GM19438 (cell line): ENCODE results near the gene NKAIN2.

Experiments used
- ATAC-seq: cut with Tn5 transposase; IDR thresholded peaks from one replicate; pipeline ENCODE4 v1.9.1; 2021; ENCODE audit warnings: low read depth; ENCODE audit not compliant: unreplicated experiment

The NKAIN2 gene

GRCh38 chr6:124073820-124074587 lies 270.3 kb downstream of the NKAIN2 start:
- ATAC-seq, result no peak

DNA sequence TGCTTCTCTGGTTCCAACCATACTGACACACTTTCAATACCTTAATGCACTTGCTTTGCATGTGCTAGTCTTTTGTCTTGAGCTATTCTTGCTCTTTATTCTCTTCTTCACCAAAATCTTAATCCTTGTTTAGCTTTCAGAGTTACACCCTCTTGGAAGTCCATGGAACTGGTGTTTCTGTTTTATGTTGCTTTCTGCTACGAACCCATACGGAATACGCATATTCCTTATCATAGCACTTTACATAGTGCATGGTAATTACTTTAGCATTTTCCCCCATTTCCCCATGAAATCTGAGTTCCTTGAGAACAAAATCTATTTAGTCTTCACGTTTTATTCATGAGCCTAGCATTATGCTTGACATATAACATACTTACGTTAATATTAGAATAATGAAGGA lies 270.9 kb downstream of the NKAIN2 start:
- no peak for ATAC-seq

DNA sequence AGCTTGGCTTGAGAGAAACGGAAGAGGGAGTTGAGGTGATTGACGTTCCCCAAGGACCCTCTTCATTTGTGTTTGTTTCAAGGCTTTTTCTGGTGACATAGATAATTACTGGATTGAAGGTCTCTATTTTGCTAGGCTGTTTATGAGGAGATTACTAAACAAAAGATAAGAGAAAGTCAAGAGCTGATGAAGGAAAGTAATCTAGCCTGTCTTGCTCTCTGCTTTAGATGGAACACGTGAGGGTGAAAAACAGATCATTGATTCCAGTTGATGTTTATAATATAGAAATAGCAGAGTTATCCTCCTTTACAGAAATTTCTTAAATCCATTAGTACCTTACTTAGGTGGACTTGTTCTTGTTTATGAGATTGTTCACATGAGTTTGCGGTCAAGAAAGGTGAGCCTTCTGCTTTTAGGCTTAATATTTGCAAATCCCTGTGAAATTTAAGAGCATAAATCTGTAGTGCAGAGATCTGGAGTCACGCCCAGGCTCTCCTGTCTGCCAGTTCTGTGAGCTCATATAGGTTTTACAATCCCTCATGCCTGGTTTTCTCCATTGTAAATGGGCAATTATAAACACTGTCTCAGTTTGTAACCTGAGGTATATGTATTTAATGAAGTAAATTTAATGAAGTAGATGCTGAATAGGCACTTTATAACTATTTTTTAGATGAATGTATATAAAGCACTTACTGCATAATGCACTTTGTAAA lies 272.8 kb downstream of the NKAIN2 start:
- no peak for ATAC-seq

DNA sequence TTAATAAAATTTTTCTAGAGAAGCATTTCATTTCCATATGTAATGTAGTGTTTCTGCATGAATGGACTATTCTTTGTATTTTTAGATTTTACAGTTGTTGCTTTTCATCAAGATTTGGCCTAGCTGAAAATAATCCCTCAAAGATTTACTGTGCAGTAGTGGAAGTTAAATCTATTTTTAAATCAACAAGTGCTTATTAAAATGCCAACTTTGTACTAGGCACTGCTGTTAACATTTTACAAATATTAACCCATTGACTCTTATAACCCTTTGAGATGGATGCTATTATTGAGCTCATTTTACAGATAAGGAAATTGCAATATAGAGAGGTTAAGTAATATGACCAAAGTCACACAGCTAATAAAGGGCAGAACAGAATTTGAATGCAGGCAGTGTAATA lies 274.5 kb downstream of the NKAIN2 start:
- ATAC-seq, result no peak

- no peak for ATAC-seq
Observed at GRCh38 chr6:124080483-124080882, 276.8 kb downstream of the NKAIN2 start.

- ATAC-seq, result no peak
Observed at GRCh38 chr6:124090491-124090890, 286.8 kb downstream of the NKAIN2 start.

- ATAC-seq, result no peak
Observed at GRCh38 chr6:124099520-124099919, 295.9 kb downstream of the NKAIN2 start.

GRCh38 chr6:124110514-124110913 lies 306.8 kb downstream of the NKAIN2 start:
- no peak for ATAC-seq

GRCh38 chr6:124119596-124119995 lies 315.9 kb downstream of the NKAIN2 start:
- ATAC-seq, result no peak

- no peak for ATAC-seq
Observed at GRCh38 chr6:124123617-124124209, 320.0 kb downstream of the NKAIN2 start.

- no peak for ATAC-seq
Observed at GRCh38 chr6:124131259-124131658, 327.6 kb downstream of the NKAIN2 start.

DNA sequence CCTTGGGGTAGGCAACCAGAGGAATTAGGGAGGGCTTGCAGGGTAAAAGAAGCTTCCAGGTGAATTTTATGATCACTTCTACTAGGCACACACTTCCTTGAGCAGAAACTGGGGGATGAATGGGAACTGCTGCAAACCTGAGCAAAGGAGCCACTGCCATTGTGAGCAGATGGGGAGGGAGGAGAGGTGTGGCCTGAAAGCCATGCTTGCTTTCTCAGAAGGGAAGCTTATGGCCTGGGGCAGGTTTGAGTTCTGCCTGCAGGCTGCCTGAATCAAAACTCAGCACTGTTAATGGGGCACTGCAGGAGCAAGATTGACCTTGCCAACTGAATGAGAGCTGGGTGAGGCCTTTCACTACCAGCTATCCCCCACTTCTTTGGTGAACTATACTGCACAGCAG lies 328.1 kb downstream of the NKAIN2 start:
- no peak for ATAC-seq

DNA sequence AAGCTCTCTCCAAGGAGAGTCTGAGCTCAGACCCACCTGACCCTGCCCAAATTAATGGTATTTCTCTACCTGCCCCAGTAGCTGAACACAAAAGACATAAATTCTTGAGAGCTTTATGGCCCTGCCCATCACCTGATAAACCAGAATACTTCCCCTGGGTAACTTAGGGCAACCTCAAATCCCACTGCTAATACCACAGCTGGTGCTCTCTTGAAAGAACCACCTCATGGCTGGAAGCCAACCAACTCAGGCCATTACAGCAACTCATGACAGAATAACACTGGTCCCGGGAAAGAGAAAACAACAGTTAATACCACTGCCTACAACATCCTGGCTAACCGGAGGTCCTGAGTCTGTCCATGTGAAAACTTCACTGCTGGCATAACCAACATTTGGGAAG lies 328.6 kb downstream of the NKAIN2 start:
- ATAC-seq, result no peak

GRCh38 chr6:124142852-124143251 lies 339.2 kb downstream of the NKAIN2 start:
- ATAC-seq, result no peak

DNA sequence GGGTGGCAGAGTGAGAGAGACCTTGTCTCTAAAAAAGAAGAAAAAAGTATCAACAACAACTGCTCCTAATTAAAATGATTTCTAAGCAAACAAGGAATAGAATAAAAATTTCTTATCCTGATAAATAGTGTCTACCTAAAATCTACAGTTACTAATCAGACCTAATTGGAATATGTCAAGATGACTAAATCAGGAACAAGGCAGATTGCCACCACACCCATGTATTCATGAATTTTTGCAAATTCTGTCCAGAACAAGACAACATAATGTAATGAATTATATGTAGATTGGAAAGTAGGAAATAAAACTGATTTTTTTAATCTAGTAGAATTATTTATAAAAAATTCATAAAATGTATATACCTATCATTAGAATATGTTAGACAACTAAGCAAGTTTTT lies 339.8 kb downstream of the NKAIN2 start:
- no peak for ATAC-seq

- no peak for ATAC-seq
Observed at GRCh38 chr6:124147621-124148020, 344.0 kb downstream of the NKAIN2 start.

GRCh38 chr6:124148236-124148957 lies 344.7 kb downstream of the NKAIN2 start:
- no peak for ATAC-seq

- no peak for ATAC-seq
Observed at GRCh38 chr6:124149646-124150045, 346.0 kb downstream of the NKAIN2 start.

GRCh38 chr6:124158024-124158423 lies 354.4 kb downstream of the NKAIN2 start:
- ATAC-seq, result no peak

GRCh38 chr6:124163676-124164075 lies 360.0 kb downstream of the NKAIN2 start:
- no peak for ATAC-seq

DNA sequence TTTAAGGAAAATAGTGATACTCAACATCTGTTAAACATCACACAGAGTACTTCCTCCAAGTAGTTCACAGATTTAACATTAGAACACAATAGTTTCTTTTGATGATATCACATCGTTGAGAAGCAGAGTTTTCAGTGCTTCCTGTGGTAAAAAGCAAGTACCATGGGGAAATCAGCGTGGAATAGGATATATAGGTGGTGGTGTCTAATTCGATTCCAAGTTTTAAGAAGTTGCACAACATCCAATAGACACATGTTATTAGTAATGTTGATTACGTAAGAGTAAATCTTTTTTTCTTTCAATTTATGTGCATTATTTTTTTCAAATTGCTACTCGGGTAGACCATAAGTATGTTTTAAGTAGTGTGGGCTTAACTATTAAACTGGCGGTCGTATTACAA lies 360.7 kb downstream of the NKAIN2 start:
- ATAC-seq, result no peak
